Neural cell (in vitro differentiated cells): ENCODE data around the gene APIP. TPM values are rescaled to one million over a fixed set of nuclear protein-coding genes. Genes with fewer than 3 reads are reported as not detected.

Experiments
- H2AFZ ChIP-seq: fragments of 200-600, 300-800 bp; sonication (generic), shearing (Covaris generic); 2 replicates; pipeline ENCODE4 v1.6.0; 2014; ENCODE audit warnings: low read depth, mild to moderate bottlenecking, antibody characterized with exemption, low read length, moderate library complexity
- H3F3A ChIP-seq: fragments of 200-600 bp; shearing (Covaris generic); 2 replicates; pipeline ENCODE4 v1.6.1; 2016; ENCODE audit warnings: mild to moderate bottlenecking, moderate library complexity, mixed read lengths, antibody characterized with exemption, low read length; ENCODE audit not compliant: insufficient read depth, poor library complexity, severe bottlenecking
- H3K27ac ChIP-seq: fragments of 200-600, 300-800 bp; sonication (generic), shearing (Covaris generic); 2 replicates; pipeline ENCODE4 v1.5.1; 2014; ENCODE audit warnings: mild to moderate bottlenecking, low read length, moderate library complexity
- H3K27me3 ChIP-seq: fragments of 300-800, 200-600 bp; sonication (generic), shearing (Covaris generic); 2 replicates; pipeline ENCODE4 v1.6.0; 2014; ENCODE audit warnings: mild to moderate bottlenecking, low read depth, low read length, moderate library complexity; ENCODE audit not compliant: insufficient read depth
- H3K36me3 ChIP-seq: fragments of 300-800, 200-600 bp; sonication (generic), shearing (Covaris generic); 2 replicates; pipeline ENCODE4 v1.5.1; 2014; ENCODE audit warnings: mild to moderate bottlenecking, antibody characterized with exemption, low read length, moderate library complexity; ENCODE audit not compliant: insufficient read depth
- H3K4me2 ChIP-seq: fragments of 300-800, 200-600 bp; sonication (generic), shearing (Covaris generic); 2 replicates; pipeline ENCODE4 v1.6.0; 2014; ENCODE audit warnings: mild to moderate bottlenecking, low read length
- H3K4me3 ChIP-seq: fragments of 300-800, 200-600 bp; sonication (generic), shearing (Covaris generic); 2 replicates; pipeline ENCODE4 v1.5.1; 2014; ENCODE audit warnings: mild to moderate bottlenecking, low read length, moderate library complexity
- H3K79me2 ChIP-seq: fragments of 200-600 bp; shearing (Covaris generic); replicated peaks from 2 replicates; pipeline ENCODE4 v1.6.0; 2014; ENCODE audit warnings: mild to moderate bottlenecking, low read length, moderate library complexity; ENCODE audit not compliant: insufficient read depth
- H3K9ac ChIP-seq: fragments of 300-800, 200-600 bp; sonication (generic), shearing (Covaris generic); 2 replicates; pipeline ENCODE4 v1.6.1; 2016; ENCODE audit warnings: mild to moderate bottlenecking, low read length, mixed read lengths
- H3K9me2 ChIP-seq: fragments of 200-600 bp; shearing (Covaris generic); 2 replicates; pipeline ENCODE4 v1.6.1; 2016; ENCODE audit warnings: mild to moderate bottlenecking, low read length, mixed read lengths; ENCODE audit not compliant: insufficient read depth
- H3K9me3 ChIP-seq: fragments of 200-600, 300-800 bp; sonication (generic), shearing (Covaris generic); 2 replicates; pipeline ENCODE4 v1.6.1; 2016; ENCODE audit warnings: mild to moderate bottlenecking, mixed run types, low read length, moderate library complexity, mixed read lengths
- H4K20me1 ChIP-seq: fragments of 200-600 bp; shearing (Covaris generic); 2 replicates; pipeline ENCODE4 v1.6.1; 2016; ENCODE audit warnings: mild to moderate bottlenecking, mixed run types; ENCODE audit not compliant: insufficient read depth
- CTCF ChIP-seq: fragments of 450-650 bp; IDR thresholded peaks from 2 replicates; pipeline ENCODE4 v1.5.1; 2014; ENCODE audit warnings: antibody characterized with exemption, mild to moderate bottlenecking, moderate library complexity; ENCODE audit not compliant: poor library complexity, severe bottlenecking
- EP300 ChIP-seq: fragments of 450-650 bp; conservative IDR thresholded peaks from 2 replicates; pipeline ENCODE4 v1.6.1; 2014; ENCODE audit warnings: antibody characterized with exemption, mild to moderate bottlenecking, moderate library complexity; ENCODE audit not compliant: poor library complexity, severe bottlenecking
- EZH2 ChIP-seq: fragments of 200-600, 300-800 bp; shearing (Covaris generic), sonication (generic); IDR thresholded peaks from 2 replicates; pipeline ENCODE4 v1.6.1; 2014; ENCODE audit warnings: antibody characterized with exemption, low read length, borderline replicate concordance, mild to moderate bottlenecking; ENCODE audit not compliant: insufficient read depth, poor library complexity, severe bottlenecking
- MXI1 ChIP-seq: fragments of 450-650 bp; conservative IDR thresholded peaks from 2 replicates; pipeline ENCODE4 v1.6.1; 2014; ENCODE audit warnings: antibody characterized with exemption, mild to moderate bottlenecking; ENCODE audit not compliant: poor library complexity, severe bottlenecking
- POLR2AphosphoS5 ChIP-seq: IDR thresholded peaks from 2 replicates; pipeline ENCODE4 v1.6.1; 2012
- RAD21 ChIP-seq: fragments of 450-650 bp; conservative IDR thresholded peaks from 2 replicates; pipeline ENCODE4 v1.6.1; 2014; ENCODE audit warnings: antibody characterized with exemption, mild to moderate bottlenecking, moderate library complexity
- REST ChIP-seq: IDR thresholded peaks from 2 replicates; pipeline ENCODE4 v1.6.1; 2012; ENCODE audit warnings: borderline replicate concordance
- SMC3 ChIP-seq: fragments of 450-650 bp; conservative IDR thresholded peaks from 2 replicates; pipeline ENCODE4 v1.6.1; 2014; ENCODE audit warnings: antibody characterized with exemption, mild to moderate bottlenecking, moderate library complexity; ENCODE audit not compliant: poor library complexity
- TAF1 ChIP-seq: IDR thresholded peaks from 2 replicates; pipeline ENCODE4 v1.6.1; 2012; ENCODE audit warnings: low read depth
- polyA plus RNA-seq: library from polyadenylated mRNA; depleted of rRNA; stranded (reverse); fragments of >200 nt; gene quantifications from 2 replicates; pipeline ENCODE4 v1.2.3, GENCODE V29; 2014

The APIP gene
- polyA plus RNA-seq, 1 donor from 2014 or later: 45.9 TPM

- H3K4me3 ChIP-seq: no peak overlapping the region
- TF ChIP-seq EP300 (no peak), SMC3 (no peak), POLR2AphosphoS5 (no peak), MXI1 (no peak), EZH2 (no peak), REST (no peak), CTCF (no peak), RAD21 (no peak), TAF1 (no peak)
- H3K9me2 ChIP-seq: no peaks in the 10 kb centered on the region
- H2AFZ ChIP-seq: no peak overlapping the region
- no peaks in the 10 kb centered on the region for H3K9me3 ChIP-seq
- H3K4me2 ChIP-seq: no peak overlapping the region
- H4K20me1 ChIP-seq: no peaks in the 10 kb centered on the region
- no peaks in the 10 kb centered on the region for H3K27me3 ChIP-seq
- no peak overlapping the region for H3K9ac ChIP-seq
- no peaks in the 10 kb centered on the region for H3K36me3 ChIP-seq
- no peaks in the 10 kb centered on the region for H3F3A ChIP-seq
- no peaks in the 10 kb centered on the region for H3K79me2 ChIP-seq
- H3K27ac ChIP-seq: no peak overlapping the region
These were observed 56.1 kb downstream of the APIP start for GRCh38 chr11:34860034-34860433.

GRCh38 chr11:34859496-34859895 lies 56.7 kb downstream of the APIP start:
- no peaks in the 10 kb centered on the region for H3K79me2 ChIP-seq
- H3K9me2 ChIP-seq: no peaks in the 10 kb centered on the region
- no peak overlapping the region for H3K9ac ChIP-seq
- H3K27ac ChIP-seq: no peak overlapping the region
- TF ChIP-seq EZH2 (no peak), EP300 (no peak), REST (no peak), RAD21 (no peak), SMC3 (no peak)
- H2AFZ ChIP-seq: no peak overlapping the region
- H3K9me3 ChIP-seq: no peaks in the 10 kb centered on the region
- H4K20me1 ChIP-seq: no peaks in the 10 kb centered on the region
- H3K4me3 ChIP-seq: no peak overlapping the region
- no peaks in the 10 kb centered on the region for H3F3A ChIP-seq
- H3K36me3 ChIP-seq: no peaks in the 10 kb centered on the region
- no peaks in the 10 kb centered on the region for H3K27me3 ChIP-seq
- no peak overlapping the region for H3K4me2 ChIP-seq
